COLO668 (cell line): Measurements from ENCODE around the gene FCER1A.

Experiments
- DNase-seq: peaks from one replicate; lab custom pipeline; 2025; ENCODE audit not compliant: unreplicated experiment; lab: John Stamatoyannopoulos, UW

Gene FCER1A

DNA sequence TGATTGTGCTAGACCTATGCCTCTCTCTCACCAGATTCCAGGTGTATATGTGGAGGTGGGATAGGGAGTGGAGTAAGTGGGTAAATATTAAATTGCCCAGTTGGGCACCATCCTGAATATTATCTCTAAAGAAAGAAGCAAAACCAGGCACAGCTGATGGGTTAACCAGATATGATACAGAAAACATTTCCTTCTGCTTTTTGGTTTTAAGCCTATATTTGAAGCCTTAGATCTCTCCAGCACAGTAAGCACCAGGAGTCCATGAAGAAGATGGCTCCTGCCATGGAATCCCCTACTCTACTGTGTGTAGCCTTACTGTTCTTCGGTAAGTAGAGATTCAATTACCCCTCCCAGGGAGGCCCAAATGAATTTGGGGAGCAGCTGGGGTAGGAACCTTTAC is at the start of gene FCER1A:
TSS of gene FCER1A (plus strand) at position 242 of the 400 bp plus-strand sequence. CDS start at position 271, 29 bp downstream.
- no peak for DNase-seq

GRCh38 chr1:159261311-159261710 is 40.8 kb upstream of the FCER1A start:
- no peak for DNase-seq

GRCh38 chr1:159261721-159262494 is 40.2 kb upstream of the FCER1A start:
- DNase-seq = no peak

GRCh38 chr1:159266832-159267231 is 35.3 kb upstream of the FCER1A start:
- no peak for DNase-seq

- no peak for DNase-seq
Measured at GRCh38 chr1:159274631-159275030, 27.5 kb upstream of the FCER1A start.

DNA sequence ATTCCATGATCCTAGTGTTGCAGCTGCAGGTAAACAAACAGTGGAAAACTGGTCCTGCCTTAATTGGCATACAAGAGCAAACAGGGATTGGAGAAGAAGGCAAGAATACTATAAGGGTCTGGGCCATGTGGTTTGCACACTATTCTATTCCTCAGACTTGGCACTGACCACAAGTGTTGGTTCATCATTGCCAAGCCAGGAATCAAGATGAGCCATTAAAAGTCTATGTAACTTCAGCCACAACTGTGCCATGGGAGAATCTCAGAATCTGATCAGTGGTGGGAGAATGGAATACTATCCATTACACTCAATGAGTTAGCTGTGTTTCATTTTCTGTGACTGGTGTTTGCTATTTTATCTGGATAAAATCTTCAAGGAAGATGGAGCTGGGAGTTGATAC is 26.2 kb upstream of the FCER1A start:
- DNase-seq = no peak

DNA sequence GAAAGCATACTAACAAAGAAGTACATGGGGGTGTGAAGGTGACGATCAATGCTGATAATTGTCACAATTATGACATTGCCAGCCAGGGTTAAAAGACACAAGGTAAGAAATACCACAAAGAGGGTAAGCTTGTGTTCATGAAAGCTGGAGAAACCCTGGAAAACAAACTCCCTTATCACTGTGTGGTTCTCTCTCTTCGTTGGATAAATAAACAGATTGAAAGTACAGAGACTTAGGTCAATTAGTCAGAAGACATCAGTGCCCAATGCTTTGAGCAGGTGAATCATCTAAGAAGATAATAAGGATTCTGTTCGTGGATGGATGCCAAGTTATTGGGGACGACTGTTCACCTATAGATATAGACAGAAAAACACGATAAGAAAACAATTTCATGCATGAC is 22.4 kb upstream of the FCER1A start:
- no peak for DNase-seq

GRCh38 chr1:159282118-159282517 is 20.0 kb upstream of the FCER1A start:
- DNase-seq = no peak

GRCh38 chr1:159289060-159289459 is 13.1 kb upstream of the FCER1A start:
- DNase-seq = no peak

DNA sequence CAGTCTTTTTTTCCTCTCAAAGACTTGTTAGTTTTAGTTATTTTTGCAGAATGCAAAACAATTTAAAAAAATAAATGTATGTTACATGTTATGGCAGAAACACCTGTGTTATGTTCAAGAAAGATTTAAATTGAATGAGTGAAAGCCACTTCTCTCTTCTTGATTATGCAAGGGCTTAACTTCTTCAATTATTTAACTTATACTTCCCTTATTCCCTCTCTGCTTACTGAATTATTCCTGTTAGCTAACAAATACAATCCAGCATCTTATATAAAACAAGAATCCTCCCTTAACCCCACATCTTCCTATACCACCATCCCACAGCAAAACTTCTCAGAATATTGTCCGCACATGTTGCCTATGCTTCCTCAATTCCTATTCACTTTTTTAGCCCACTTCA is 10.7 kb upstream of the FCER1A start:
- no peak for DNase-seq

DNA sequence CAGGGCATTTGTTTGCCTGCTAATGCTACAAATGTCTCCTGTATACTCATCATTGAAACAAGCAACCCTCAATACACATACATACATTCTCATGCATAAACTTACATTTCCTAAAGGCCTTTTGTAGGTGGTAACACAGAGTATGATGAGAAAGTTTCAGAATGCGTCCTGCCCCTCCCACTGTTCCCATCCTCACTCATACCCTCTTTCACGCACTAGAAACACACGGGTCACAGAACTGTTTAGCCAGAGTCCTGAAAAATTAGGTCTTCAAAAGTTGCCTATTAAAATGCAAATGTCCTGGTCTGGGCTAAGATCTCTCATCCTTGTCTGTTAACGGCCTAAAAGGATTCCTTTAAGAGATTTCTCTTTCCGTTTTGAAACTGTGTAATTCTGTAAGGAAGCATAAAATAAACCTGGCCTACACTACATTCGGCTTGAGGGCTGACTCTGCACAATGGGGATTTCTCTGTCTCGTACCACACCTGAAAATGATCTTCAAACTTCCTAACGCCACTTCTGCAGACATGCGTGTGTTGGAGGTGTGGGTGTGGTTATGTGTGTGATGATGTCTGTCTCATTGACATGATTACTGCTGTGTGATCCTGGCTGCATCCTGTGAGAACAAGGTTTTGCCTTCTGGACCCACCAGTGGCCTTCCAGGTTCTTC is 5.3 kb upstream of the FCER1A start:
- DNase-seq = no peak

DNA sequence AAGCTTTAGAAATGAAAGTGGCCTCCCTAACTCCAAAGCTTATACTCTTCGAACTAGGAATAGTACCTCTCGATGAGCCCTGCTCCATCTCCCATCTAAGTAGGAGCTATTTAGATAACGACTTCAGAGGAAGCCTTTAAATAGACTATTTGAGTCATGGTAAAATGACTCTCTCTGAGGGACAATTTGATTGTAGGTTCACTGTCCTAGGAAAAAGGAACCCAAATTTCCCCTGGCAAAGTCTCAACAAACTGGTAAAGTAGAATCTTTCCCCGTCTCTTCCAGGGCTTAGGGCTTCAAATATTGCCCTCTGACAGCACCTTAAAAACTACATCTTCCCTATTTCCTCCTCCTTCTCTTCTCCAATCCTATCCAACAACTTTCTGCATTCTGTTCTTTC is 2.0 kb upstream of the FCER1A start:
- no peak for DNase-seq

DNA sequence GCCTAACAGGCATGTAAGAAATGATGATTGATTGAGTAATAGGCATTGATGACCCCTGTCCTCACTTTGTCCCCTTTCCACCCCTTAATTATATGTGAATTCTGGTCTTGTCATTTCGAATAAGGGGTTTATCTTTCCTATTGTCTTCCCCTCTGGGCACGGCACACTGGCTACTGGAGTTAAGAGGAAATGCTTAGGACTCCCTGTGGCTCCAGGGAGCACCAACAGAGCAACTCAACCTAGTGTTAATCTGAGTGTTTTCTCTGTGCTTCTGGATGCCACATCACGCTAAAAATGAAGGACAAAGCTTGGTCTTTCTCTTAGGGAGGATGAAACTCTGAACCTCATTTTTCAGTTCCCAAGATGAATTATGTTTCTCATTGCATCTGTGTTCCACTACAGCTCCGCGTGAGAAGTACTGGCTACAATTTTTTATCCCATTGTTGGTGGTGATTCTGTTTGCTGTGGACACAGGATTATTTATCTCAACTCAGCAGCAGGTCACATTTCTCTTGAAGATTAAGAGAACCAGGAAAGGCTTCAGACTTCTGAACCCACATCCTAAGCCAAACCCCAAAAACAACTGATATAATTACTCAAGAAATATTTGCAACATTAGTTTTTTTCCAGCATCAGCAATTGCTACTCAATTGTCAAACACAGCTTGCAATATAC is 5.3 kb downstream of the FCER1A start:
- no peak for DNase-seq

GRCh38 chr1:159311679-159312078 is 9.5 kb downstream of the FCER1A start:
- DNase-seq = no peak

DNA sequence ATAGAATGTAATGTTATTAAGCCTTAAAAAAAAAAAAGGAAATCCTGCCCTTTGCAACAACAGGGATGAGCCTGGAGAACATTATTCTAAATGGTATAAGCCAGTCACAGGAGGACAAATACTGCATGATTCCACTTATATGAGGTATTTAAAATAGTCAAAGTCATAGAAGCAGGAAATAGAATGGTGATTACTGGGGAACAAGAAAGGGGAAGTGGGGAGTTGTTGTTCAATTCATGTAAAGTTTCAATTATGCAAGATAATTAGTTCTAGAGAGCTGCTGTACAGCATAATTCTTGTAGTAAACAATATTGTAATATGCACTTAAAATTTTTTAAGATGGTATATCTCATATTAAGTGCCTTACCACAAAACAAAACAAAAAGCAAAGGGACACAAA is 13.2 kb downstream of the FCER1A start:
- no peak for DNase-seq

GRCh38 chr1:159318784-159319551 is 16.8 kb downstream of the FCER1A start:
- no peak for DNase-seq

DNA sequence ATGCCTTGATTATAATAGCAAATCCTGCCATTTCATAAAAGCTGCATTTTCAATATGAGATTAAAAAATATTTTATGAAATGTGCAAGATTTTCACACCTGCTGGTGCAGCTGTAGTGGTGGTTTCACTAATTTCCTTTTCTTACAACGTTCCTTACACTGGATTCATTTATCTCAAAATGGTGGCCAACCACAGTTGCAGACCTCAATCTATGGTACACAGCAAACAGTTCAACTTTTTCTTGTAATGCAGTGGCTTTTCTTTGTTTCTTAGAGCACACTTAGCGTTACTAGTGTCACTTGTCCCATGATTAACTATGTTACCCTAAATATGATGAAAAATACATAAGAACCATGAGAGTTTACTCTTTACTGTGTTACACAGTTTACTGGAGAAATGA is 32.7 kb downstream of the FCER1A start:
- no peak for DNase-seq

GRCh38 chr1:159338018-159338417 is 35.9 kb downstream of the FCER1A start:
- no peak for DNase-seq

GRCh38 chr1:159339536-159339935 is 37.4 kb downstream of the FCER1A start:
- DNase-seq = no peak

GRCh38 chr1:159341736-159342135 is 39.6 kb downstream of the FCER1A start:
- DNase-seq = no peak

GRCh38 chr1:159342761-159343425 is 40.8 kb downstream of the FCER1A start:
- no peak for DNase-seq
